Common myeloid progenitor, CD34-positive (primary cell): Measurements from ENCODE around the gene PLCD3.

Experiments
- CTCF ChIA-PET: fragments of 350-600 bp; sonication (Branson Sonifier 250); formaldehyde crosslinking; loops from one replicate; lab custom pipeline; 2021; ENCODE audit warnings: antibody characterized with exemption; lab: Charles Lee
- POLR2A ChIA-PET: fragments of 350-600 bp; sonication (Branson Sonifier 250); formaldehyde crosslinking; loops from one replicate; lab custom pipeline; 2021; ENCODE audit warnings: antibody characterized with exemption; lab: Charles Lee
- DNase-seq, 3 donors: peaks; one replicate each; pipeline versions ENCODE4 v3.0.0 to v3.0.0-alpha.2; 2013
- H3K27ac ChIP-seq, 2 experiments: 1 replicate in 1 of 2; 2 replicates in 1 of 2; pipeline ENCODE4 v1.7.0; 2013; ENCODE audit warnings: inconsistent platforms in 2 of 2, low read length in 2 of 2, mild to moderate bottlenecking in 2 of 2, low read depth in 1 of 2, moderate library complexity in 1 of 2; ENCODE audit not compliant: severe bottlenecking in 2 of 2, insufficient read depth in 1 of 2, poor library complexity in 1 of 2
- H3K27me3 ChIP-seq, 5 experiments: replicated peaks in 2 of 5; 1 replicate in 3 of 5; 2 replicates in 2 of 5; pipeline versions ENCODE4 v1.6.1 to v1.7.0; 2013; ENCODE audit warnings: low read length in 4 of 5, mild to moderate bottlenecking in 2 of 5, moderate library complexity in 2 of 5, inconsistent platforms in 1 of 5; ENCODE audit not compliant: insufficient read depth in 5 of 5, control insufficient read depth in 4 of 5
- H3K36me3 ChIP-seq, 4 experiments: 1 replicate in 2 of 4; 2 replicates in 2 of 4; pipeline versions ENCODE4 v1.6.1 to v1.7.0; 2013; ENCODE audit warnings: low read length in 3 of 4, control low read depth in 1 of 4, mild to moderate bottlenecking in 1 of 4; ENCODE audit not compliant: control insufficient read depth in 4 of 4, insufficient read depth in 4 of 4
- H3K4me1 ChIP-seq, 4 experiments: 1 replicate in 3 of 4; 2 replicates in 1 of 4; pipeline versions ENCODE4 v1.6.1 to v1.7.1; 2013; ENCODE audit warnings: low read length in 3 of 4, mild to moderate bottlenecking in 3 of 4, control low read depth in 1 of 4, inconsistent platforms in 1 of 4, moderate library complexity in 1 of 4; ENCODE audit not compliant: control insufficient read depth in 4 of 4, insufficient read depth in 4 of 4; ENCODE audit errors: control extremely low read depth in 1 of 4
- H3K4me3 ChIP-seq, 7 experiments: 1 replicate in 4 of 7; 2 replicates in 3 of 7; pipeline versions ENCODE4 v1.5.1 to v1.7.0; 2013; ENCODE audit warnings: mild to moderate bottlenecking in 7 of 7, low read length in 6 of 7, moderate library complexity in 6 of 7, inconsistent platforms in 2 of 7, low read depth in 2 of 7, control low read depth in 1 of 7; ENCODE audit not compliant: insufficient read depth in 4 of 7, control insufficient read depth in 1 of 7; ENCODE audit errors: extremely low read depth in 1 of 7
- H3K9me3 ChIP-seq, 5 experiments: 1 replicate in 4 of 5; 2 replicates in 1 of 5; pipeline versions ENCODE4 v1.6.1 to v1.7.1; 2013; ENCODE audit warnings: low read length in 4 of 5, mild to moderate bottlenecking in 2 of 5, inconsistent platforms in 1 of 5, low read depth in 1 of 5, moderate library complexity in 1 of 5; ENCODE audit not compliant: control insufficient read depth in 4 of 5, insufficient read depth in 2 of 5; ENCODE audit errors: control extremely low read depth in 1 of 5
- WGBS: methylation state at CpG from one replicate; pipeline ENCODE4 v1.1.5; 2013; ENCODE audit not compliant: insufficient coverage; 5-methylcytosine and 5-hydroxymethylcytosine counted together

Gene PLCD3

GRCh38 chr17:45162025-45162687 lies 29.8 kb upstream of the PLCD3 start:
- H3K27ac ChIP-seq = no peak overlapping the region
- CTCF ChIA-PET = interaction anchor here (1.3 to 6.2 kb wide), 6 partner anchors 8 to 35 kb away, joined by 4 to 93 read pairs (median 12); partner anchors contain the start of genes ACBD4, HEXIM1 and PLCD3
- H3K9me3 ChIP-seq = no peaks in the 10 kb centered on the region
- H3K36me3 ChIP-seq = peaks cover 0 to 3% (median 0%) of the 10 kb centered on the region in 4 experiments
- peak overlapping the region in 6 of 7 experiments; percentile 10 to 96 (median 63) for H3K4me3 ChIP-seq
- whole genome bisulfite sequencing = 68% methylated on average over 8 of the region's 9 CpGs
- no peaks in the 10 kb centered on the region for H3K27me3 ChIP-seq
- H3K4me1 ChIP-seq = peaks cover 13 to 54% (median 47%) of the 10 kb centered on the region in 4 experiments
- no peak for DNase-seq
- POLR2A ChIA-PET = interaction anchor here (0.8 to 6.0 kb wide), 3 partner anchors 12 to 148 kb away, joined by 3 to 194 read pairs (median 4); partner anchors contain the start of genes ACBD4 and HEXIM1

- H3K9me3 ChIP-seq = no peaks in the 10 kb centered on the region
- H3K27me3 ChIP-seq = no peaks in the 10 kb centered on the region
- peaks cover 0 to 3% (median 0%) of the 10 kb centered on the region in 4 experiments for H3K36me3 ChIP-seq
- 0% methylated on average over 52 of the region's 53 CpGs for WGBS
- peak; percentile 100 for DNase-seq
- peak within 1 kb of the TSS; percentile 98 to 99 for H3K27ac ChIP-seq
- H3K4me3 ChIP-seq = peak within 1 kb of the TSS; percentile 86 to 97 (median 96)
- ChIA-PET CTCF (interaction anchor here (0.9 to 6.2 kb wide), 7 partner anchors 9 to 35 kb away, joined by 3 to 93 read pairs (median 8); partner anchors contain the start of genes ACBD4, HEXIM1 and PLCD3), POLR2A (interaction anchor here (0.6 to 6.0 kb wide), 12 partner anchors 9 to 156 kb away, joined by 3 to 194 read pairs (median 6); partner anchors contain the start of genes ACBD4, FMNL1, HEXIM1 and MAP3K14)
- H3K4me1 ChIP-seq = peaks cover 13 to 54% (median 46%) of the 10 kb centered on the region in 4 experiments
Measured at GRCh38 chr17:45161288-45162024, 29.1 kb upstream of the PLCD3 start, which contains the start of gene HEXIM2. Gene HEXIM2 (plus strand): TSS chr17:45161875. CDS start chr17:45162794, 919 bp downstream.

- H3K9me3 ChIP-seq = no peaks in the 10 kb centered on the region
- peak overlapping the region; percentile 98 to 99 for H3K27ac ChIP-seq
- CTCF ChIA-PET = interaction anchor here (0.9 to 6.2 kb wide), 7 partner anchors 10 to 36 kb away, joined by 3 to 93 read pairs (median 8); partner anchors contain the start of genes ACBD4, HEXIM1 and PLCD3
- H3K27me3 ChIP-seq = no peaks in the 10 kb centered on the region
- 0% methylated on average over 37 of the region's 48 CpGs for WGBS
- DNase-seq = peak; percentile 77 to 90 (median 85)
- peaks cover 13 to 54% (median 44%) of the 10 kb centered on the region in 4 experiments for H3K4me1 ChIP-seq
- H3K36me3 ChIP-seq = peaks cover 0 to 3% (median 0%) of the 10 kb centered on the region in 4 experiments
- POLR2A ChIA-PET = interaction anchor here (0.6 to 6.0 kb wide), 11 partner anchors 9 to 156 kb away, joined by 3 to 194 read pairs (median 6); partner anchors contain the start of genes ACBD4, FMNL1, HEXIM1 and MAP3K14
- H3K4me3 ChIP-seq = peak overlapping the region; percentile 86 to 97 (median 96)
Measured at GRCh38 chr17:45160447-45161287, 28.4 kb upstream of the PLCD3 start.

GRCh38 chr17:45156242-45156641 lies 23.9 kb upstream of the PLCD3 start:
- no peaks in the 10 kb centered on the region for H3K27me3 ChIP-seq
- no peak overlapping the region for H3K4me3 ChIP-seq
- WGBS = no CpG with 5 or more reads among the region's 3 CpGs
- peaks cover 17 to 45% (median 34%) of the 10 kb centered on the region in 4 experiments for H3K4me1 ChIP-seq
- POLR2A ChIA-PET = no interaction called here
- no peak overlapping the region for H3K27ac ChIP-seq
- DNase-seq = no peak
- no peaks in the 10 kb centered on the region for H3K9me3 ChIP-seq
- peaks cover 0 to 3% (median 0%) of the 10 kb centered on the region in 4 experiments for H3K36me3 ChIP-seq
- CTCF ChIA-PET = interaction anchor here (1.4 to 4.9 kb wide), 4 partner anchors 21 to 80 kb away, joined by 4 to 27 read pairs (median 10); partner anchors contain the start of gene ACBD4

- Histone ChIP-seq H3K4me1 (peaks cover 23 to 51% (median 39%) of the 10 kb centered on the region in 4 experiments), H3K4me3 (no peak overlapping the region), H3K27me3 (no peaks in the 10 kb centered on the region), H3K36me3 (peaks cover 0 to 3% (median 0%) of the 10 kb centered on the region in 4 experiments), H3K27ac (peak overlapping the region in 1 of 2 experiments; percentile 59), H3K9me3 (no peaks in the 10 kb centered on the region)
- no peak for DNase-seq
- WGBS = 92% methylated on average over 2 of the region's 2 CpGs
- CTCF ChIA-PET = interaction anchor here (0.6 to 4.9 kb wide), 9 partner anchors 9 to 155 kb away, joined by 3 to 27 read pairs (median 4); partner anchors contain the start of gene ACBD4
- POLR2A ChIA-PET = no interaction called here
Measured at GRCh38 chr17:45155483-45155882, 23.2 kb upstream of the PLCD3 start.

- Histone ChIP-seq H3K9me3 (no peaks in the 10 kb centered on the region), H3K27me3 (no peaks in the 10 kb centered on the region), H3K36me3 (peaks cover 0 to 3% (median 0%) of the 10 kb centered on the region in 4 experiments), H3K4me1 (peaks cover 23 to 51% (median 42%) of the 10 kb centered on the region in 4 experiments), H3K27ac (no peak overlapping the region), H3K4me3 (no peak overlapping the region)
- ChIA-PET POLR2A (no interaction called here), CTCF (interaction anchor here (0.6 to 4.9 kb wide), 9 partner anchors 9 to 156 kb away, joined by 3 to 27 read pairs (median 4); partner anchors contain the start of gene ACBD4)
- WGBS = 100% methylated on average over 1 of the region's 4 CpGs
- peak in 1 of 3 donors; percentile 38 for DNase-seq
Measured at GRCh38 chr17:45155029-45155428, 22.7 kb upstream of the PLCD3 start.
